Epithelial cell of esophagus (primary cell): ENCODE results near the gene SMARCA4.
"Not testable (repeated sequence)": the region's sequence is repeated elsewhere in the genome, so short reads cannot be mapped to it uniquely, and the experiment has no call there.

ENCODE experiments used
- DNase-seq: peaks from one replicate; pipeline ENCODE4 v3.0.0; 2010; ENCODE audit warnings: low read depth
- H3K4me3 ChIP-seq: 2 replicates; pipeline ENCODE4 v1.5.1; 2011; ENCODE audit warnings: mild to moderate bottlenecking, low read length, control low read depth
- TF ChIP-seq, protein P1 (sequence below): IDR thresholded peaks from 2 replicates; pipeline ENCODE4 v1.5.1; 2011; ENCODE audit warnings: low read depth, mild to moderate bottlenecking, low read length, control low read depth, inconsistent platforms; ENCODE audit not compliant: insufficient read depth; ENCODE audit errors: missing control alignments

Gene SMARCA4

DNA sequence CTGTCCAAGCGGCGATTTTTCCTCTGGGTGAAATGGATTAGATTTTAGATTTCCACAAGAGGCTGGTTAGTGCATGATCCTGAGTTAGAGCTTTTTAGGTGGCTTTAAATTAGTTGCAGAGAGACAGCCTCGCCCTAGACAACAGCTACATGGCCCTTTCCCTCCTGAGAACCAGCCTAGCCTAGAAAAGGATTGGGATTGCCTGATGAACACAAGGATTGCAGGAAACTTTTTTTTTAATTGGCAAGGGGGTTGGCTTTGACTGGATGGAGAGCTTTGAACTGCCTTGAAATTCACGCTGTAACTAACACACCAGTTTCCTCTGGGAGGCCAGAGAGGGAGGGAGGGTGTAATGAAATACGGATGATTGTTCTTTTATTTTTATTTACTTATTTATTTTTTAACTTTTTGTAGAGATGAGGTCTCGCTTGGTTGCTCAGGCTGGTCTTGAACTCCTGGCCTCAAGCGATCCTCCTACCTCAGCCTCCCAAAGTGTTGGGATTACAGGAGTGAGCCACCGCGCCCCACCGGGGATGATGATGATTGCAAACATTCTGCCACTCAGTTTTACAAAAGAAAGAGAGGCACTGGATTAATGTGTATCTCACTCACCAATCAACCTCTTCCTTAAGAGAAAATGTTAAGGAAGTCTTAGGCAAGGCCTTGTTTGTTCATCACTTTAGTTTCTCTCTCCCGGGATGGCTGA is 130.3 kb downstream of the SMARCA4 start:
- TF ChIP-seq, protein P1, sequence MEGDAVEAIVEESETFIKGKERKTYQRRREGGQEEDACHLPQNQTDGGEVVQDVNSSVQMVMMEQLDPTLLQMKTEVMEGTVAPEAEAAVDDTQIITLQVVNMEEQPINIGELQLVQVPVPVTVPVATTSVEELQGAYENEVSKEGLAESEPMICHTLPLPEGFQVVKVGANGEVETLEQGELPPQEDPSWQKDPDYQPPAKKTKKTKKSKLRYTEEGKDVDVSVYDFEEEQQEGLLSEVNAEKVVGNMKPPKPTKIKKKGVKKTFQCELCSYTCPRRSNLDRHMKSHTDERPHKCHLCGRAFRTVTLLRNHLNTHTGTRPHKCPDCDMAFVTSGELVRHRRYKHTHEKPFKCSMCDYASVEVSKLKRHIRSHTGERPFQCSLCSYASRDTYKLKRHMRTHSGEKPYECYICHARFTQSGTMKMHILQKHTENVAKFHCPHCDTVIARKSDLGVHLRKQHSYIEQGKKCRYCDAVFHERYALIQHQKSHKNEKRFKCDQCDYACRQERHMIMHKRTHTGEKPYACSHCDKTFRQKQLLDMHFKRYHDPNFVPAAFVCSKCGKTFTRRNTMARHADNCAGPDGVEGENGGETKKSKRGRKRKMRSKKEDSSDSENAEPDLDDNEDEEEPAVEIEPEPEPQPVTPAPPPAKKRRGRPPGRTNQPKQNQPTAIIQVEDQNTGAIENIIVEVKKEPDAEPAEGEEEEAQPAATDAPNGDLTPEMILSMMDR, result no peak
- peak overlapping the region; percentile 91 for H3K4me3 ChIP-seq
- DNase-seq, result no peak

DNA sequence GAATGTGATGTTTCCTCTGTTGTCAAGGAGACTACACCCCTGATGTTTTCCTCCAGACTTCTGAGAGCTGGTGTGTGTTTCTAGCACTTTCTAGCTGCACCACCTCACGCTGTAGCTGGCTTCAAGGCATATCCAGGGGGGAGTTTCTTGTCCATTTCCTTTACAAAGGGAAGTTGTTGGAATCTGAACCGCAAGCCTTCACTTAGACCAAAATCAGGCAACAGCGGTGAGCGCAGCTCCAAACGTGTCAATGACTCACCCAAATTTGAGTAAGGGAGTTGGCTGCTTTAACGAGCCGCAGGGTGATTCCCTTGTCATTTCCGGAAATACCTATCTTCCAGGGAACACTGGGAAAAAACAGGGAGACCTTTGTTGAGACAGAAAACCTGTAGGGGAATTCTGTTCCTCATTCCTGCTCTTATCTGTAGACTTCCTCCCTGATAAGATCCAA is 130.9 kb downstream of the SMARCA4 start:
- DNase-seq, result peak; percentile 97
- H3K4me3 ChIP-seq, result peak overlapping the region; percentile 91

DNA sequence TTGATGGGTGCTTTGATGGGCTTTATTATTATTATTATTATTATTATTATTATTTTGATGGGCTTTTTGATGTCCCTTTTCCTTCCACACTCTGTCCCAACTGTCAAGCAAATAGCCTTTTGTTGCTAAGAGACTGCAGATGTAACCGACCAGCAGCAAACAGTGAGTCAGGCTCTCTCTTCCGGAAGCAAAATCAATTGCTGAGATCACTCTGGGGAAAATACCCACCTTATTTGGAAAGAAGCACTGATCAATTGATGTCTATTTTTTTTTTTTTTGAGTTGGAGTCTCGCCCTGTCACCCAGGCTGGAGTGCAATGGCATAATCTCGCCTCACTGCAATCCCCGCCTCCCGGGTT is 131.3 kb downstream of the SMARCA4 start:
- TF ChIP-seq, protein P1, result no peak
- H3K4me3 ChIP-seq, result peak overlapping the region; percentile 91
- DNase-seq, result peak; percentile 63

More for the DNA sequence above, 130.9 kb downstream of the SMARCA4 start:
- TF ChIP-seq, protein P1, result no peak

DNA sequence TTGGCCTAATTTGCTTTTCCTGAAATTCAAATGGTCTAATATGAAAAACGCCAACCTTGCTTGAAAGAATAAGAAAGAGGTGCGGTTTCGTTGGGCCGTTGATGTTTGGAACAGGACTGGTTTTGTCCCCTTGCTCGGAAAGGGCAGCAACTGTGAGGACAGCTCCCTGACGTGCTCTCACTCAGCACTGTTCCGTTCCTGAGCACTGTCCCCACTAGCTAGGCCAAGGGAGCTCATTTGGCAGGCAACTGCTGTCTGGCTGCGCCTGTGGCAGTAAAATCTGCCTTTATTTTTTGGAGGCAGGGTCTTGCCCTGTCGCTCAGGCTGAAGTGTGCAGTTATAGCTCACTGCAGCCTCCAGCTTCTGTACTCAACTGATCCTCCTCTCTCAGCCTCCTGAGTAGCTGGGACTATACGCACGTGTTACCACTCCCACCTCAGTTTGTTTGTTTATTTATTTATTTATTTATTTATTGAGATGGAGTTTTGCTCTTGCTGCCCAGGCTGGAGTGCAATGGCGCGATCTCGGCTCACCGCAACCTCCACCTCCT is 132.9 kb downstream of the SMARCA4 start:
- no peak for DNase-seq
- H3K4me3 ChIP-seq, result no peak overlapping the region
- TF ChIP-seq, protein P1, result no peak

DNA sequence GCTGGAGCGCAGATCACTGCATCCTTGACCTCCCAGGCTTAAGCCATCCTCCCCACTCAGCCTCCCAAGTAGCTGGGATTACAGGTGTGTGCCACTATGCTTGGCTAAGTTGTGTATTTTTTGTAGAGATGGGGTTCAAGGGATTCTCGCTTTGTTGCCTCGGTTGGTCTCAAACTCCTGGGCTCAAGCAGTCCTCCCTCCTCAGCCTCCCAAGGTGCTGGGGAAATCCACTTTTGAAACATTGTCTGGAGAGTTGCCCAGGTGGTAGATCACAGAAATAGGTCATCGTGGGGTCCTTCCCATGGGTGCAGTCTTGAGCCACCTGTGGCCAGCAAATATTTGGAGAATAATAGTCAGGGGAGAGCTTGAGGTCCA is 133.7 kb downstream of the SMARCA4 start:
- DNase-seq, result no peak
- TF ChIP-seq, protein P1, result no peak
- H3K4me3 ChIP-seq, result no peak overlapping the region

DNA sequence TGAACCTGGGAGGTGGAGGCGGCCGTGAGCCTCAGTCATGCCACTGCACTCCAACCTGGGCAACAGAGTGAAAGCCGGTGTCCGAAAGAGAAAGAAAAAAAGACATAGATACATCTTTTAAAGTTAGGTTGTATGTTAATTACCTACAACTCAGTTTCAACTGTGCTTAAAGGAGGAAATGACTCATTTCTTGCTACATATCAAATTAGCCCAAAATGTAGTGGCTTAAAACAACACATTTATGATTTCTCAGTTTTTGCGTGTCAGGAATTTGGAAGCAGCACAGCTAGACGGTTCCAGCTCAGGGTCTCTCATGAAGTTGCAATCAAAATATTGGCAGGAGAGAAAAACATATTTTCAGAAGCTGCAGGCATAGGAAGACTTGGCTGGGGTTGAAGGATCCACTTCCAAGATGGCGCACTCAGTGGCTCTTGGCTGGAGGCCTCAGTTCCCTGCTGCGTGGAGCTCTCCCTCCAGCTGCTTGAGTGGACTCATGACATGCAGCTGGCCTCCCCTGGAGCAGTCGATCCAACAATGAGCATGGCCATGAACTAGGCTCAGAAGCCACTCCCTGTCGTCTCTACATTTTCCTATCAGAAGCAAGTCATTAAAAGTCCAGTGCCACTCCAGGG is 135.5 kb downstream of the SMARCA4 start:
- TF ChIP-seq, protein P1, result no peak
- no peak overlapping the region for H3K4me3 ChIP-seq
- peak; percentile 56 for DNase-seq

DNA sequence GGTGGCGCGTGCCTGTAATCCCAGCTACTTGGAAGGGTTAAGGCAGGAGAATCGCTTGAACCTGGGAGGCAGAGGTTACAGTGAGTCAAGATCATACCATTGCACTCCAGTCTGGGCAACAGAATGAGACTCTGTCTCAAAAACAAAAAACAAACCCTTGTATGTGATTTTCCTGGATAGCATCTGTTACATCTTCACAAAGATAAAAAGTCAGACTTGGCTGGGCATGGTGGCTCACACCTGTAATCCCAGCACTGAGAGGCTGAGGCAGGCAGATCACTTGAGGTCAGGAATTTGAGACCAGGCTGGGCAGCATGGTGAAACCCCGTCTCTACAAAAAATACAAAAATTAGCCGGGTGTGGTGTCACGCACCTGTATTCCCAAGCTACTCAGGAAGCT is 136.5 kb downstream of the SMARCA4 start:
- not testable (repeated sequence) for DNase-seq, H3K4me3 ChIP-seq
